GM19238 (cell line): ENCODE data around the gene SEC61B.
"Not testable (repeated sequence)": the region's sequence is repeated elsewhere in the genome, so short reads cannot be mapped to it uniquely, and the experiment has no call there.

ENCODE experiments used
- DNase-seq: peaks from one replicate; pipeline ENCODE4 v3.0.0; 2011; ENCODE audit warnings: low spot score; ENCODE audit not compliant: insufficient read length

SEC61B gene

GRCh38 chr9:99190597-99191283 lies 31.3 kb upstream of the SEC61B start:
- no peak for DNase-seq

- DNase-seq = no peak
Observed at GRCh38 chr9:99192786-99193465, 29.2 kb upstream of the SEC61B start.

GRCh38 chr9:99193466-99193821 lies 28.6 kb upstream of the SEC61B start:
- no peak for DNase-seq

GRCh38 chr9:99196484-99196883 lies 25.6 kb upstream of the SEC61B start:
- not testable (repeated sequence) for DNase-seq

GRCh38 chr9:99197124-99197630 lies 24.9 kb upstream of the SEC61B start:
- no peak for DNase-seq

- no peak for DNase-seq
Observed at GRCh38 chr9:99197987-99198386, 24.1 kb upstream of the SEC61B start.

- no peak for DNase-seq
Observed at GRCh38 chr9:99199938-99200539, 22.0 kb upstream of the SEC61B start.

- no peak for DNase-seq
Observed at GRCh38 chr9:99201603-99202002, 20.5 kb upstream of the SEC61B start.

GRCh38 chr9:99210572-99210971 lies 11.5 kb upstream of the SEC61B start:
- no peak for DNase-seq

GRCh38 chr9:99211746-99212145 lies 10.3 kb upstream of the SEC61B start:
- no peak for DNase-seq

- DNase-seq = no peak
Observed at GRCh38 chr9:99213197-99213596, 8.9 kb upstream of the SEC61B start.

GRCh38 chr9:99216073-99216472 lies 6.0 kb upstream of the SEC61B start:
- no peak for DNase-seq

- DNase-seq = no peak
Observed at GRCh38 chr9:99220011-99220410, 2.1 kb upstream of the SEC61B start.

GRCh38 chr9:99221266-99221620 lies 839 bp upstream of the SEC61B start:
- no peak for DNase-seq

- no peak for DNase-seq
Observed at GRCh38 chr9:99222416-99223270, 561 bp downstream of the SEC61B start.

GRCh38 chr9:99224445-99224844 lies 2.4 kb downstream of the SEC61B start:
- no peak for DNase-seq

- DNase-seq = no peak
Observed at GRCh38 chr9:99226054-99226453, 4.0 kb downstream of the SEC61B start.

- DNase-seq = no peak
Observed at GRCh38 chr9:99230206-99230605, 8.1 kb downstream of the SEC61B start.

GRCh38 chr9:99231711-99232110 lies 9.6 kb downstream of the SEC61B start:
- no peak for DNase-seq

- DNase-seq = no peak
Observed at GRCh38 chr9:99234618-99235017, 12.5 kb downstream of the SEC61B start.

GRCh38 chr9:99235069-99235468 lies 13.0 kb downstream of the SEC61B start:
- DNase-seq = no peak
